Esophagus squamous epithelium (tissue), 4 donors: Measurements from ENCODE around the gene ZDHHC11B.
"Not testable (repeated sequence)": the region's sequence is repeated elsewhere in the genome, so short reads cannot be mapped to it uniquely, and the experiment has no call there.

ENCODE experiments used
- CTCF ChIP-seq, 6 experiments: fragments of 450-650 bp in 4 of 6; fragments of 200-600 bp in 2 of 6; sonication (generic) in 2 of 6; IDR thresholded peaks; one replicate each; pipeline ENCODE4 v1.5.1; 2016 to 2019; ENCODE audit warnings: antibody characterized with exemption in 6 of 6, mild to moderate bottlenecking in 4 of 6, moderate library complexity in 4 of 6
- POLR2A ChIP-seq, 4 donors: fragments of 450-650 bp; IDR thresholded peaks; one replicate each; pipeline ENCODE4 v1.6.1; 2017; ENCODE audit warnings: antibody characterized with exemption in 4 of 4, mild to moderate bottlenecking in 4 of 4, moderate library complexity in 3 of 4

GRCh38 chr5:775595-775960 is 9.0 kb downstream of the ZDHHC11B start:
- not testable (repeated sequence) for TF ChIP-seq POLR2A, CTCF (IDR thresholded peaks at IDR 0.05)
